ENCODE results near the gene SEMA3B.

SEMA3B gene

DNA sequence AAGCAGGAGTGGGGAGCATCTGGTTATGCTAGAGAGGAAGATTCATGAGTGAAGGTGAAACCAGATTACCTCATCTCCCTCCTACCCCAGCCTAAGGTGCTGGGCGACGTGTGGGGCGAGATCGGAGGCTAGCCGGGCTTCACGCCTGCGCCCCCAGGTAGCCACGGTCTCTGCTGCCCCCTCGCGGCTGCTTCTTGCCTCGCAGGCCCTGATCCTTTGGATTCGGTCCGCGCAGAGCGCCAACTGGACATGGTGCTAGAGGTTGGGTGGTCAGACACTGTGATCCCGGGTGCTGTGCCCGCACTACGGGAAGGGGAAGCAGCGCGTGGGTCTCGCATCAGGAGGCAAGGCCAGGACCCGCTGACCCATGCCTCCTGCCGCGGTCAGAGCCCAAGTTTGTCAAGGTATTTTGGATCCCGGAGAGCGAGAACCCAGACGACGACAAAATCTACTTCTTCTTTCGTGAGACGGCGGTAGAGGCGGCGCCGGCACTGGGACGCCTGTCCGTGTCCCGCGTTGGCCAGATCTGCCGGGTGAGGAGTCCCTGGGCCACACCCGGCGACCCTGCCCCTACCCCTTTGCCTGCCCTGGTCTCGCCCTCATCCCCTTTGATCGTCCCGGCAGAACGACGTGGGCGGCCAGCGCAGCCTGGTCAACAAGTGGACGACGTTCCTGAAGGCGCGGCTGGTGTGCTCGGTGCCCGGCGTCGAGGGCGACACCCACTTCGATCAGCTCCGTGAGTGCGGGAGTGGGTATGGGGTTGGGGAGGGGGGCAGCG, 4.2 kb downstream of the SEMA3B start (continued):
- no peak for TF ChIP-seq ZFP69B (tag by site-specific recombination; IDR thresholded peaks at IDR 0.05)
- TF ChIP-seq, protein P1, sequence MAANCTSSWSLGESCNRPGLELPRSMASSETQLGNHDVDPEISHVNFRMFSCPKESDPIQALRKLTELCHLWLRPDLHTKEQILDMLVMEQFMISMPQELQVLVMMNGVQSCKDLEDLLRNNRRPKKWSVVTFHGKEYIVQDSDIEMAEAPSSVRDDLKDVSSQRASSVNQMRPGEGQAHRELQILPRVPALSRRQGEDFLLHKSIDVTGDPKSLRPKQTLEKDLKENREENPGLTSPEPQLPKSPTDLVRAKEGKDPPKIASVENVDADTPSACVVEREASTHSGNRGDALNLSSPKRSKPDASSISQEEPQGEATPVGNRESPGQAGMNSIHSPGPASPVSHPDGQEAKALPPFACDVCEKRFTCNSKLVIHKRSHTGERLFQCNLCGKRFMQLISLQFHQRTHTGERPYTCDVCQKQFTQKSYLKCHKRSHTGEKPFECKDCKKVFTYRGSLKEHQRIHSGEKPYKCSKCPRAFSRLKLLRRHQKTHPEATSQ (tag by site-specific recombination; IDR thresholded peaks at IDR 0.05): no peak
- 0 out of 2 replicates have a peak, but pooled peaks have one; percentile 57 for TF ChIP-seq ZEB2 (tag by site-specific recombination; IDR thresholded peaks at IDR 0.05)
- TF ChIP-seq ZNF155 (tag by site-specific recombination; IDR thresholded peaks at IDR 0.05): no peak
- peak; percentile 33; the same call in 1 of the 2 replicates for TF ChIP-seq ZSCAN30 (tag by site-specific recombination; IDR thresholded peaks at IDR 0.05)
- no peak for TF ChIP-seq MEIS1 (CRISPR knock-in tag; IDR thresholded peaks at IDR 0.05; ENCODE audit: borderline replicate concordance)
- TF ChIP-seq BCL11B (tag by site-specific recombination; IDR thresholded peaks at IDR 0.05; ENCODE audit: low read depth): peak; percentile 50; the same call in 1 of the 2 replicates
- no peak for TF ChIP-seq ZNF223 (tag by site-specific recombination; IDR thresholded peaks at IDR 0.05)
- no peak for TF ChIP-seq ZBTB21 (tag by site-specific recombination; IDR thresholded peaks at IDR 0.05)
- TF ChIP-seq ZNF660 (tag by site-specific recombination; IDR thresholded peaks at IDR 0.05): peak; percentile 40; the same call in 1 of the 2 replicates
- no peak for TF ChIP-seq IKZF3 (tag by site-specific recombination; IDR thresholded peaks at IDR 0.05)
- no peak for TF ChIP-seq ZNF621 (tag by site-specific recombination; IDR thresholded peaks at IDR 0.05)

DNA sequence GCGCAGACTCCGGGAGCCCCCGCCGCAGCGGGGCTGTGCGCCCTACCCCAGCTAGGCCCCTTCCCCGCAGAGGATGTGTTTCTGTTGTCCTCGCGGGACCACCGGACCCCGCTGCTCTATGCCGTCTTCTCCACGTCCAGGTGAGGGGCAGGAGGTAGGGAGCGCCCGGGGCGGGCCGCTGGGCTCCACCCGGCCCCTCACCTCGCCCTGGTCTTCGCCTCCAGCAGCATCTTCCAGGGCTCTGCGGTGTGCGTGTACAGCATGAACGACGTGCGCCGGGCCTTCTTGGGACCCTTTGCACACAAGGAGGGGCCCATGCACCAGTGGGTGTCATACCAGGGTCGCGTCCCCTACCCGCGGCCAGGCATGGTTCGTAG, 4.7 kb downstream of the SEMA3B start:
- no peaks in the 10 kb centered on the region for H3K9me3 ChIP-seq (ENCODE audit: control insufficient read depth, insufficient read depth, low read depth, low read length)
- ChIA-PET CTCF (interaction anchor here (1.4 kb wide), 1 partner anchor 11 kb away, joined by 4 read pairs; no protein-coding TSS in a partner anchor), POLR2A (no interaction called here)
- no peaks in the 10 kb centered on the region for H3K36me3 ChIP-seq (ENCODE audit: control insufficient read depth in 2 of 2, insufficient read depth in 1 of 2, low read length in 2 of 2)
- H3K27ac ChIP-seq (ENCODE audit: extremely low read depth, low read depth, low read length): no peak overlapping the region
- H3K4me1 ChIP-seq (ENCODE audit: control insufficient read depth, insufficient read depth, low read length): no peaks in the 10 kb centered on the region
- H3K4me3 ChIP-seq (ENCODE audit: low read depth, low read length): no peak overlapping the region
- TF ChIP-seq PRDM1 (tag by site-specific recombination; IDR thresholded peaks at IDR 0.05) (no peak), SCRT2 (tag by site-specific recombination; IDR thresholded peaks at IDR 0.05) (0 out of 2 replicates have a peak, but pooled peaks have one; percentile 2)

DNA sequence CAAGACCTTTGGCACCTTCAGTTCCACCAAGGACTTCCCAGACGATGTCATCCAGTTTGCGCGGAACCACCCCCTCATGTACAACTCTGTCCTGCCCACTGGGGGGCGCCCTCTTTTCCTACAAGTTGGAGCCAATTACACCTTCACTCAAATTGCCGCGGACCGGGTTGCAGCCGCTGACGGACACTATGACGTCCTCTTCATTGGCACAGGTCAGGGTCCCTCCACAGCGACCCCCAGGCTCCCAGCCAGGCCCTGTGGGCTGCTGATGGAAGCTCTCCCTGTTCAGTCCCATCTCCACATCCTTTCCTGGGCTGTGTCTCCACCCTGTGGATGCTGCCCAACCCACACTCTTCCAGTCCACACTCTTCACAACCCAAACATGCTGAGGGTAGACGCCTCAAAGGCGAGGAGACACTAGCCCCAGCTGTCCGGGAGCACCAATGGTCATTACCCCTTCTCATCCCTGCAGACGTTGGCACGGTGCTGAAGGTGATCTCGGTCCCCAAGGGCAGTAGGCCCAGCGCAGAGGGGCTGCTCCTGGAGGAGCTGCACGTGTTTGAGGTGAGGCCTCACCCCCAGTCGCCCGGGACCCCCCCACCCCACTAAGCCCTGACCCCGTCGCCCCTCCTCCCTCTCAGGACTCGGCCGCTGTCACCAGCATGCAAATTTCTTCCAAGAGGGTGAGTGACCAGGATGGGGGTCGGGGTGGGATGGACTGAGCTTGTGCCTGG, 5.6 kb downstream of the SEMA3B start:
- Histone ChIP-seq H3K27ac (ENCODE audit: extremely low read depth, low read depth, low read length) (no peak overlapping the region), H3K4me1 (ENCODE audit: control insufficient read depth, insufficient read depth, low read length) (no peaks in the 10 kb centered on the region), H3K9me3 (ENCODE audit: control insufficient read depth, insufficient read depth, low read depth, low read length) (no peaks in the 10 kb centered on the region), H3K36me3 (ENCODE audit: control insufficient read depth in 2 of 2, insufficient read depth in 1 of 2, low read length in 2 of 2) (no peaks in the 10 kb centered on the region), H3K4me3 (ENCODE audit: low read depth, low read length) (no peak overlapping the region)
- ChIA-PET CTCF (interaction anchor here (0.6 to 2.2 kb wide), 20 partner anchors 9 to 82 kb away, joined by 3 to 21 read pairs (median 4); partner anchors contain the start of genes HYAL2, HYAL3 and NAA80), POLR2A (interaction anchor here (0.5 kb wide), 1 partner anchor 11 kb away, joined by 3 read pairs; no protein-coding TSS in a partner anchor)
- TF ChIP-seq ZNF610 (tag by site-specific recombination; IDR thresholded peaks at IDR 0.05; ENCODE audit: borderline replicate concordance) (no peak), ZBTB17 (tag by site-specific recombination; IDR thresholded peaks at IDR 0.05) (peak; percentile 51; the same call in 1 of the 2 replicates), ZSCAN23 (tag by site-specific recombination; IDR thresholded peaks at IDR 0.05) (no peak), ZNF596 (tag by site-specific recombination; IDR thresholded peaks at IDR 0.05) (no peak), ZNF133 (tag by site-specific recombination; IDR thresholded peaks at IDR 0.05) (peak; percentile 99), ZNF221 (tag by site-specific recombination; IDR thresholded peaks at IDR 0.05; ENCODE audit: borderline replicate concordance) (no peak), ZNF510 (tag by site-specific recombination; IDR thresholded peaks at IDR 0.05; ENCODE audit: insufficient replicate concordance) (no peak)
- TF ChIP-seq, protein P2, sequence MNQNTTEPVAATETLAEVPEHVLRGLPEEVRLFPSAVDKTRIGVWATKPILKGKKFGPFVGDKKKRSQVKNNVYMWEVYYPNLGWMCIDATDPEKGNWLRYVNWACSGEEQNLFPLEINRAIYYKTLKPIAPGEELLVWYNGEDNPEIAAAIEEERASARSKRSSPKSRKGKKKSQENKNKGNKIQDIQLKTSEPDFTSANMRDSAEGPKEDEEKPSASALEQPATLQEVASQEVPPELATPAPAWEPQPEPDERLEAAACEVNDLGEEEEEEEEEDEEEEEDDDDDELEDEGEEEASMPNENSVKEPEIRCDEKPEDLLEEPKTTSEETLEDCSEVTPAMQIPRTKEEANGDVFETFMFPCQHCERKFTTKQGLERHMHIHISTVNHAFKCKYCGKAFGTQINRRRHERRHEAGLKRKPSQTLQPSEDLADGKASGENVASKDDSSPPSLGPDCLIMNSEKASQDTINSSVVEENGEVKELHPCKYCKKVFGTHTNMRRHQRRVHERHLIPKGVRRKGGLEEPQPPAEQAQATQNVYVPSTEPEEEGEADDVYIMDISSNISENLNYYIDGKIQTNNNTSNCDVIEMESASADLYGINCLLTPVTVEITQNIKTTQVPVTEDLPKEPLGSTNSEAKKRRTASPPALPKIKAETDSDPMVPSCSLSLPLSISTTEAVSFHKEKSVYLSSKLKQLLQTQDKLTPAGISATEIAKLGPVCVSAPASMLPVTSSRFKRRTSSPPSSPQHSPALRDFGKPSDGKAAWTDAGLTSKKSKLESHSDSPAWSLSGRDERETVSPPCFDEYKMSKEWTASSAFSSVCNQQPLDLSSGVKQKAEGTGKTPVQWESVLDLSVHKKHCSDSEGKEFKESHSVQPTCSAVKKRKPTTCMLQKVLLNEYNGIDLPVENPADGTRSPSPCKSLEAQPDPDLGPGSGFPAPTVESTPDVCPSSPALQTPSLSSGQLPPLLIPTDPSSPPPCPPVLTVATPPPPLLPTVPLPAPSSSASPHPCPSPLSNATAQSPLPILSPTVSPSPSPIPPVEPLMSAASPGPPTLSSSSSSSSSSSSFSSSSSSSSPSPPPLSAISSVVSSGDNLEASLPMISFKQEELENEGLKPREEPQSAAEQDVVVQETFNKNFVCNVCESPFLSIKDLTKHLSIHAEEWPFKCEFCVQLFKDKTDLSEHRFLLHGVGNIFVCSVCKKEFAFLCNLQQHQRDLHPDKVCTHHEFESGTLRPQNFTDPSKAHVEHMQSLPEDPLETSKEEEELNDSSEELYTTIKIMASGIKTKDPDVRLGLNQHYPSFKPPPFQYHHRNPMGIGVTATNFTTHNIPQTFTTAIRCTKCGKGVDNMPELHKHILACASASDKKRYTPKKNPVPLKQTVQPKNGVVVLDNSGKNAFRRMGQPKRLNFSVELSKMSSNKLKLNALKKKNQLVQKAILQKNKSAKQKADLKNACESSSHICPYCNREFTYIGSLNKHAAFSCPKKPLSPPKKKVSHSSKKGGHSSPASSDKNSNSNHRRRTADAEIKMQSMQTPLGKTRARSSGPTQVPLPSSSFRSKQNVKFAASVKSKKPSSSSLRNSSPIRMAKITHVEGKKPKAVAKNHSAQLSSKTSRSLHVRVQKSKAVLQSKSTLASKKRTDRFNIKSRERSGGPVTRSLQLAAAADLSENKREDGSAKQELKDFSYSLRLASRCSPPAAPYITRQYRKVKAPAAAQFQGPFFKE (tag by site-specific recombination; IDR thresholded peaks at IDR 0.05; ENCODE audit: borderline replicate concordance): no peak
- TF ChIP-seq, protein P3, sequence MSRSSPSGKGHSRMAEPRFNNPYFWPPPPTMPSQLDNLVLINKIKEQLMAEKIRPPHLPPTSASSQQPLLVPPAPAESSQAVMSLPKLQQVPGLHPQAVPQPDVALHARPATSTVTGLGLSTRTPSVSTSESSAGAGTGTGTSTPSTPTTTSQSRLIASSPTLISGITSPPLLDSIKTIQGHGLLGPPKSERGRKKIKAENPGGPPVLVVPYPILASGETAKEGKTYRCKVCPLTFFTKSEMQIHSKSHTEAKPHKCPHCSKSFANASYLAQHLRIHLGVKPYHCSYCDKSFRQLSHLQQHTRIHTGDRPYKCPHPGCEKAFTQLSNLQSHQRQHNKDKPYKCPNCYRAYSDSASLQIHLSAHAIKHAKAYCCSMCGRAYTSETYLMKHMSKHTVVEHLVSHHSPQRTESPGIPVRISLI (tag by site-specific recombination; IDR thresholded peaks at IDR 0.05): no peak
